ENCODE measurements around the gene MAP2K2. TPM values are rescaled to one million over a fixed set of nuclear protein-coding genes. Genes with fewer than 3 reads are reported as not detected.
A peak's percentile ranks its signal among the peaks of the same experiment; 100 is the strongest.

MAP2K2 gene
- polyA plus RNA-seq, 3 donors: 30.5 to 94.5 (median 40.2) TPM

DNA sequence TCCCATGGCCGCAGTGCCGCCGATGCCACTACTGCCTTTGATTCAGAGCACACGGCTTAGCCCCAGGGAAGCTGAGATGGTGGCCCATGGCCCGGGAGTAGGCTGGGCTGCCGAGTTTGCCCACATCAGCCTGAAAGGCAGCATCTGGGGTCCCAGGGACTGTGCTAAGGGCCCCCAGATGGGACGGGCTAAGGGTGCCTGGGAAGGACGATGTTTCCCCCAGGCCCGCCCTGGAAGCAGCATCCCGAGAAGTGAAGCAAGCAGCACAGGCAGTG lies 22.5 kb downstream of the MAP2K2 start:
- Histone ChIP-seq H3K9ac (ENCODE audit: insufficient read depth, low read length, poor library complexity, severe bottlenecking) (no peak overlapping the region), H4K20me1 (ENCODE audit: insufficient read depth, low read length) (peaks cover 16% of the 10 kb centered on the region), H3K27ac (ENCODE audit: low read depth in 1 of 2, low read length in 2 of 2) (no peak overlapping the region), H3K79me2 (ENCODE audit: insufficient read depth, low read length) (no peaks in the 10 kb centered on the region), H3K4me1 (ENCODE audit: control insufficient read depth in 1 of 2, insufficient read depth in 2 of 2, low read length in 2 of 2) (no peaks in the 10 kb centered on the region), H3K36me3 (replicated peaks in 1 of 2; ENCODE audit: control insufficient read depth in 1 of 2, insufficient read depth in 2 of 2, low read length in 2 of 2) (peaks cover 64 to 89% of the 10 kb centered on the region in 2 donors), H3K4me3 (replicated peaks in 1 of 3; ENCODE audit: low read depth in 2 of 3, low read length in 3 of 3) (no peak overlapping the region), H3K27me3 (ENCODE audit: control insufficient read depth in 2 of 2, insufficient read depth in 2 of 2, low read length in 2 of 2) (no peaks in the 10 kb centered on the region), H3K9me3 (replicated peaks in 1 of 2; ENCODE audit: control insufficient read depth in 1 of 2, insufficient read depth in 1 of 2, low read length in 2 of 2) (no peaks in the 10 kb centered on the region), H2AFZ (ENCODE audit: insufficient read depth, low read depth, low read length, poor library complexity, severe bottlenecking) (no peak overlapping the region), H3K4me2 (replicated peaks; ENCODE audit: extremely low read depth, low read length, poor library complexity, severe bottlenecking) (no peak overlapping the region)
- no peaks in the 10 kb centered on the region for H3K27me3 Mint-ChIP-seq (ENCODE audit: low read depth in 3 of 3)
- DNase-seq: no peak
- H3K9me3 Mint-ChIP-seq: no peaks in the 10 kb centered on the region
- no peak overlapping the region for H3K27ac Mint-ChIP-seq
- H3K36me3 Mint-ChIP-seq: peaks cover 64 to 93% of the 10 kb centered on the region in 2 donors
- peaks cover 8% of the 10 kb centered on the region for H3K4me1 Mint-ChIP-seq
- TF ChIP-seq, protein P1, sequence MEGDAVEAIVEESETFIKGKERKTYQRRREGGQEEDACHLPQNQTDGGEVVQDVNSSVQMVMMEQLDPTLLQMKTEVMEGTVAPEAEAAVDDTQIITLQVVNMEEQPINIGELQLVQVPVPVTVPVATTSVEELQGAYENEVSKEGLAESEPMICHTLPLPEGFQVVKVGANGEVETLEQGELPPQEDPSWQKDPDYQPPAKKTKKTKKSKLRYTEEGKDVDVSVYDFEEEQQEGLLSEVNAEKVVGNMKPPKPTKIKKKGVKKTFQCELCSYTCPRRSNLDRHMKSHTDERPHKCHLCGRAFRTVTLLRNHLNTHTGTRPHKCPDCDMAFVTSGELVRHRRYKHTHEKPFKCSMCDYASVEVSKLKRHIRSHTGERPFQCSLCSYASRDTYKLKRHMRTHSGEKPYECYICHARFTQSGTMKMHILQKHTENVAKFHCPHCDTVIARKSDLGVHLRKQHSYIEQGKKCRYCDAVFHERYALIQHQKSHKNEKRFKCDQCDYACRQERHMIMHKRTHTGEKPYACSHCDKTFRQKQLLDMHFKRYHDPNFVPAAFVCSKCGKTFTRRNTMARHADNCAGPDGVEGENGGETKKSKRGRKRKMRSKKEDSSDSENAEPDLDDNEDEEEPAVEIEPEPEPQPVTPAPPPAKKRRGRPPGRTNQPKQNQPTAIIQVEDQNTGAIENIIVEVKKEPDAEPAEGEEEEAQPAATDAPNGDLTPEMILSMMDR (IDR thresholded peaks at IDR 0.05): no peak
- WGBS (ENCODE audit: insufficient coverage): 97% methylated on average over 10 of the region's 10 CpGs
- intact Hi-C loops (cut with micrococcal nuclease): no loop called here
- no peak overlapping the region for H3K4me3 Mint-ChIP-seq

DNA sequence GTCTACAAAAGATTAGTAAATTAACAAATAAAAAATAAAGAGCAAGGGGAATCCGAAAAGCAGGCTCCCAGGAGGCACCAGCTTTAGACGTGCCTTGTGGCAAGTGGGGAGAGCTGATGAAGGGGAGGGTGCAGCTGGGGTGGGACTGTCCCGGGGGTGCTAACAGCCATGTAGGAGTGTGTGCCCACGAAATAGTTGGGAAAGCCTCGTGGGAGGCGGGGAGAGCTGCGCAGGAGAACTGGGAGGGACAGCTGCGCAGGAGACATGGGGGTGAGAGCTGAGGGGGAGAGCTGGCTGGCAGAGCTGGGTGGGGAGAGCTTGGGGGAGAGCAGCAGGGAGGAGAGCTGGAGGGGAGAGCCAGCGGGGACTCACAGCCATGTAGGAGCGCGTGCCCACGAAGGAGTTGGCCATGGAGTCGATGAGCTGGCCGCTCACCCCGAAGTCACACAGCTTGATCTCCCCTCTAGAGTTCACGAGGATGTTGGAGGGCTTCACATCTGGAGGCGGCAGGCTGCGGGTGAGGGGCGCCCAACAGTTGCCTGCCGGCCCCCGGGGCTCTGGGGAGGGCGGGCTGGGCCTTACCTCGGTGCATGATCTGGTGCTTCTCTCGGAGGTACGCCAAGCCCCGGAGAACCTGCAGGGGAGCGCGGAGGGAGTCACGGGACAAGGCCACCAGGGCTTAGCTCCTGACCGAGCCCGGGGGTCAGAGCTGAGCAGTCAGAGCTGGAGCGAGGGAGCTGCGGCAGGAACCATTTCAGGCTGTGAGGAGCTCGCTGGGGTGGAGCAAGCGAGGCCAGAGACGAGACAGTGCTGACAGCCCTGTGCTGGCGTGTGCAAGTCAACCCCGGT lies 23.1 kb downstream of the MAP2K2 start:
- no peak for DNase-seq
- H4K20me1 ChIP-seq (ENCODE audit: insufficient read depth, low read length): peaks cover 16% of the 10 kb centered on the region
- no peak overlapping the region for H3K4me3 Mint-ChIP-seq

More for the DNA sequence above, 23.1 kb downstream of the MAP2K2 start:
- no peak overlapping the region for H3K4me3 ChIP-seq (replicated peaks in 1 of 3; ENCODE audit: low read depth in 2 of 3, low read length in 3 of 3)
- H3K27me3 ChIP-seq (ENCODE audit: control insufficient read depth in 2 of 2, insufficient read depth in 2 of 2, low read length in 2 of 2): no peaks in the 10 kb centered on the region
- 98% methylated on average over 30 of the region's 38 CpGs for WGBS (ENCODE audit: insufficient coverage)
- Mint-ChIP-seq H3K36me3 (peaks cover 65 to 91% of the 10 kb centered on the region in 2 donors), H3K9me3 (no peaks in the 10 kb centered on the region), H3K27me3 (ENCODE audit: low read depth in 3 of 3) (no peaks in the 10 kb centered on the region), H3K27ac (peak overlapping the region in 2 of 7 donors; percentile 10 to 63), H3K4me1 (peaks cover 8% of the 10 kb centered on the region)
- no peaks in the 10 kb centered on the region for H3K79me2 ChIP-seq (ENCODE audit: insufficient read depth, low read length)
- intact Hi-C loops (cut with micrococcal nuclease): no loop called here
- peaks cover 62 to 88% of the 10 kb centered on the region in 2 donors for H3K36me3 ChIP-seq (replicated peaks in 1 of 2; ENCODE audit: control insufficient read depth in 1 of 2, insufficient read depth in 2 of 2, low read length in 2 of 2)
- H3K4me2 ChIP-seq (replicated peaks; ENCODE audit: extremely low read depth, low read length, poor library complexity, severe bottlenecking): no peak overlapping the region
- no peaks in the 10 kb centered on the region for H3K9me3 ChIP-seq (replicated peaks in 1 of 2; ENCODE audit: control insufficient read depth in 1 of 2, insufficient read depth in 1 of 2, low read length in 2 of 2)
- H3K9ac ChIP-seq (ENCODE audit: insufficient read depth, low read length, poor library complexity, severe bottlenecking): no peak overlapping the region
- no peak overlapping the region for H2AFZ ChIP-seq (ENCODE audit: insufficient read depth, low read depth, low read length, poor library complexity, severe bottlenecking)
- TF ChIP-seq, protein P1 (IDR thresholded peaks at IDR 0.05): no peak
- H3K4me1 ChIP-seq (ENCODE audit: control insufficient read depth in 1 of 2, insufficient read depth in 2 of 2, low read length in 2 of 2): no peaks in the 10 kb centered on the region
- H3K27ac ChIP-seq (ENCODE audit: low read depth in 1 of 2, low read length in 2 of 2): no peak overlapping the region

All from CD14-positive monocyte (primary cell).